ENCODE measurements around the gene KIF9.
"Not testable (repeated sequence)": the region's sequence is repeated elsewhere in the genome, so short reads cannot be mapped to it uniquely, and the experiment has no call there.

Gene KIF9

GRCh38 chr3:47181685-47182084 lies 100.9 kb downstream of the KIF9 start:
- DNase-seq (ENCODE audit: low spot score), result not testable (repeated sequence)

GRCh38 chr3:47180011-47180410 lies 102.6 kb downstream of the KIF9 start:
- not testable (repeated sequence) for DNase-seq (ENCODE audit: low spot score)

Data from SW480 (cell line).